Colon (tissue), 2 donors: ENCODE data around the gene SLC7A11.

Experiments
- FAIRE-seq: peaks from 2 replicates; lab custom pipeline; 2012; peaks lifted over from hg19 to GRCh38; lab: Jason Lieb, UNC
- donor health status: control.
- donor health status: control.

The SLC7A11 gene

DNA sequence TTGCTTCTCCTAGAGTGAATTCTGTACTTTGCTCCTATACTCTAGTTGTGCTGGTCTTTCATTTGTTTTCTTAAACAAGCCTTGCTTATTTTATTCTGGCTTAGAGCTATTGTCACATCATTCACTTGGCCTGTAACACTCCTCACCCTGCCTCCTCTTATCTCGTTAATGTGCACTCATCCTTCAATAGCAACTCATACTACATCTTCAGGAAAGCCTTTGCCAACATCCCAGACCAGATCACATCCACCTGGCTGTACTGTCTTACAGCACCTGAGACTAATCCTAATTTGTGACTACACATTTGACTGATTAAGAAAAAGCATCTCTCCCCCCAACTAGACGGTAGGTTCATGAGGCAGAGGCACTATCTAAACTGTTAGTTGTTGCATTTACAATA, 80.8 kb downstream of the SLC7A11 start:
- FAIRE-seq, result no peak

DNA sequence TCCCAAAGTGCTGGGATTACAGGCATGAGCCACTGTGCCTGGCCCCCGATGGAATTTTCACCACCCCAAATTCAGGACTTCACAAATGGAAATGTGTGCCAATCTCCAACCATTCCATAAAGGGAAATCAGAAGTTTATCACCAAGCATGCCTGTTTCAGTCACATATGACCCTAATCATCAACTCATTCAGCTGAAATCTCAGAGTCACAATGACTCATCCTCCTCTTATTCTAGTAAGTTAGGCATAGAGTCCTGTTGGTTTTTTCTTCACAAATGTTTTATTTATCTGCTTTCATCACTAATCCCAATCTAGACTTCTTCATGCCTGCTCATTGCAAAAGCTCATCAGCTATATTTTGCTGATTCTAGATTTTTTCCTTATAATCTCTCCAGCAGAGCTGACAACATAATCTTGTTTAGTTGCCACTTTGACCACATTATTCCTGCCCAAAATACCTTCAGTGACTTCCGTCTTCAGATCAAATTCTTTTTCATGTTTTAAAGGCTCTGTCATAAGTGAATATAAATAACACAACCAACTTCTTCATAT, 83.3 kb downstream of the SLC7A11 start:
- no peak for FAIRE-seq

DNA sequence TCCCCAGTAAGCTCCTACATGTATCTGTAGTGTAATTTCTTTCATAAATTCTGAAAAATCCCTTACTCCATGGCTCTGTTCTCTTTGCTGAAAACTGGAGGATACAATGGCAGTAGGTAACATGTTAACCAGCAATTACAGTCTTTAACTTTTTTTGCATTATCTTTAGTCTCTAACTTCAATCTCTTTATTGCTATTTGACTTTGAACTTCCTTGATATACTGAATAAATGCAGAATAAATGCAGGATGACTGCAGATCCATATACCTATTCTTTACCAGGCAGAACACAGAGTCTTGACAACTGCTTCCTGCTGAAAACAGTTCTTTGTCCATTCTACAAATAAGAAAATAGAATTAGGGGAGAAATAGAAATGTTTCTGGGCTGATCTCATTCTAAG, 101.3 kb downstream of the SLC7A11 start:
- FAIRE-seq, result no peak

DNA sequence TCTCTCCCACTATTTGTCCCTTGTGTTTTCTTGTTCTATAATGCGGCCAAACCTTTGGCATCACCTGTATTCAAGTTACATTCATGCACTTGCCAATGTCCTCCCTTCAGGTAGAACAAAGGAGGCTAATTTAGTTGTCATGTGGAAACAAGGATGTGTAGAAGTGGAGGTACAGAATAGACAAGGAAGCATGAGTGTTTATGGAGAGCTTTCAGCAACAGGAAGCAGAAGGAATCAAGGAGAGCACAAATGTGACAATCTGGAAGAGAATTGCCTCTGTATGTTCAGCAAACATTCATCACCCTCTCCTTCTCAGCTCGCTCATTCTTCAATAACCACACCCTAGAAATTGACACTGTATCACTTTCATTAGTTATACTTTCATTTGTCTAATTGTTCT, 103.4 kb downstream of the SLC7A11 start:
- FAIRE-seq, result no peak

DNA sequence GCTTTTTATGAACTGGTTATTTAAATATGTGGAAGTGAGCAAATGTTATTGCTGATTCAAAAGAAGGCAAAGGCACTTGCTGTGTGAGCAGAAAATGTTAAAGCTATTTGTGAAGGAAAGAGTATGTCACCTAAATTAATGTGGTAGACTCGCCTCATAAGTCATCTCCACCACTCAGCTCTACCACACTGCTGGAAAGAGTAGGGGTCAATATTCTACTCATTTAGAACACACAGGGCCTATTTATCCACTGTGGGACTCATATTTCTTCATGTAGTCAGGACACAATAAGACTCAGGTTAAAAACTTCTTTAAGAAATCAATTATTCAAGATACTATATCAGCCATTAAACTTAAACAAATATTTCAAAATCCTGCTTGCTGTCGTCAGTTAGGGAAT, 106.5 kb downstream of the SLC7A11 start:
- no peak for FAIRE-seq

DNA sequence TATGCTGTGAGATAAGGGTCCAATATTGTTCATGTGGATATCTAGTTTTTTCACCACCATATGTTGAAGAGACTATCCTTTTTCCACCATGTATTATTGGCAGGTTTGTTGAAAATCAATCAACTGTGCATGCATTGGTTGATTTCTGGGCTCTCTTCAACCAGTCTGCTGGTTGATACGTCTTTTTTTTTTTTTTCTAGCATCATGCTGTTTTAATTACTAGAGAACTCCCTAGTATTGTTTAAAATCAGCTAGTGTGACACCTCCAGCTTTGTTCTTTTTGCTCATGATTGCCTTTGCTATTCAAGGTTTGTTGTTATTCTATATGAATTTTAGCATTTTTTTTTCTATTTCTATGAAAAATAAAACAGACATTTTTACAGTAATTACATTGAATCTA, 123.9 kb downstream of the SLC7A11 start:
- no peak for FAIRE-seq

DNA sequence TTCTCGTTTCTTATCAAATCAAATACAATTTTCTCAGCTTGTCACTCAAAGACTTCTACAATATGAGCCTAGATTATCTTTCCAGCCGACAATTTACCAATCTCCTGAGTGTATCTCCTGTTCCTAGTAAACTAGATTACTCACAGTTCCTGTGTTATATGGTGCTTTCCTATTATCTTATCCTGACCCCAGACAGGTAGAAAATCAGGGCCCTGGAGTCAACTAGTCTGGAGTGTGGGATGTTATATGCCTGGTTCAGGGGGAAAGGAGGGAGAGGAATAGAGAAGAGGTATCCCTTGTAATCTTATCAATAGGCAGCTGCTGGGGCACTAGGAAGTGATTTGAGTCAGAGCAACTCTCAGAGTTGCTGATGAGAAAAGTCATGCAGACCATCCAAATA, 127.1 kb downstream of the SLC7A11 start:
- FAIRE-seq, result no peak

DNA sequence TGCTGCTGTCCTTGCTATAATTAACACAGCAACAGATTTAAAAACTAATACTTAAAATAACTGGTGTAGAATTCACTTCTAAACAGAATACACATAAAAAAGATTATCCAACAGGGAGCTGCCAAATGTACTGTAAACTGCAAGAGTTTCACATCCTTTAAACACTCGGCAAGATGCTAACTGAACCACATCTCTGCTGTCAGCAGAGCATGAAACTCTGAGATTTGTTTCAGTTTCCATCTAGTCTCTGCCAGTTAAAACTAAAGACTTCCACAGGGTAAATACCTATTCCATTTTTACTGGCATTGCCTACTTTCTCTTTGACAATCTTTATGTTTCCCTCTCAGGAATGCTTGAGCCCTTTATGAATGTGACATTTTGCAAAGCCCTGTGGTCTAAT, 127.7 kb downstream of the SLC7A11 start:
- no peak for FAIRE-seq
